A549 treated with Mapracorat at 1 μM for 4 hours (cell line): ENCODE data around the gene PDZK1IP1. TPM values are rescaled to one million over a fixed set of nuclear protein-coding genes. Genes with fewer than 3 reads are reported as not detected.

Experiments
- total RNA-seq: library from RNA; stranded (reverse); fragments of 200-300 nt; extraction: Qiagen RNA extraction; gene quantifications from 5 replicates; pipeline ENCODE4 v1.2.3, GENCODE V29; 2022

PDZK1IP1 gene, protein sequence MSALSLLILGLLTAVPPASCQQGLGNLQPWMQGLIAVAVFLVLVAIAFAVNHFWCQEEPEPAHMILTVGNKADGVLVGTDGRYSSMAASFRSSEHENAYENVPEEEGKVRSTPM
- total RNA-seq: 6.9 to 9.5 TPM (median 8.0 TPM) in 5 replicates

GRCh38 chr1:47189844-47190508 is at the start of gene PDZK1IP1:
Gene PDZK1IP1 (minus strand): TSS chr1:47190036. CDS start chr1:47189932, 104 bp downstream.

GRCh38 chr1:47232187-47232874 is 42.5 kb upstream of the PDZK1IP1 start, which contains the start of gene TAL1:
Gene TAL1 (minus strand): TSS chr1:47232225. CDS start chr1:47225888, 6,337 bp downstream.

DNA sequence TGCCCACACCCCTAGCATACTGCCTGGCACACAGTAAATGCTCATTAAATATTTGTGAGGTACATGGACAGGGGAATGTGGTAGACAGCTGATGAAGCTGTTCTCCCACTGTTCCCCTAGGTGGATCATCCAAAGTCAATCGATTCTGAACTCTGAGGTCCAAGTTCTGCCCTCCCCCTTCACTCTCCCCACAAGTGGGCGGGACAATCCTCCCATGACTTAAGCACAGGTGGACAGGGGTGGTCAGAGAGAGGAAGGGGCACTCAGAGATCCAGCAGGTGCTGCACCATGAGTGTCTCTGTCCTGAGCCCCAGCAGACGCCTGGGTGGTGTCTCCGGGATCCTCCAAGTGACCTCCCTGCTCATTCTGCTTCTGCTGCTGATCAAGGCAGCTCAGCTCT is 52.6 kb downstream of the PDZK1IP1 start, which contains the start of gene CYP4A22:
Gene CYP4A22, plus strand, starts transcription at position 244 of the 400 bp plus-strand sequence. Its CDS starts 45 bp downstream, at position 289.

Other genes starting within 250 kb of the PDZK1IP1 start
- not detected in 5 replicates for gene CYP4A11, start 248.6 kb downstream of the PDZK1IP1 start, total RNA-seq
- 0.07 TPM in 1 of 5 replicates, not detected in the others for gene CYP4X1, start 166.4 kb downstream of the PDZK1IP1 start, total RNA-seq
- not detected in 5 replicates for gene CYP4Z1, start 122.8 kb downstream of the PDZK1IP1 start, total RNA-seq
- not detected in 5 replicates for gene CYP4A22, start 52.6 kb downstream of the PDZK1IP1 start, total RNA-seq
- gene TAL1, start 42.2 kb upstream of the PDZK1IP1 start, total RNA-seq: not detected in 5 replicates
- 8.6 to 10.6 TPM (median 9.9 TPM) in 5 replicates for gene STIL, start 124.1 kb upstream of the PDZK1IP1 start, total RNA-seq
- 56.7 to 67.5 TPM (median 60.6 TPM) in 5 replicates for gene CMPK1, start 143.8 kb upstream of the PDZK1IP1 start, total RNA-seq
- gene FOXE3, start 226.2 kb upstream of the PDZK1IP1 start, total RNA-seq: 0.06 to 0.13 TPM (median 0.10 TPM) in 4 of 5 replicates, not detected in the other
- 0.41 to 0.58 TPM (median 0.50 TPM) in 5 replicates for gene FOXD2, start 248.0 kb upstream of the PDZK1IP1 start, total RNA-seq